Right ventricle myocardium inferior (tissue), 1 donor: Measurements from ENCODE around the gene DNPEP. TPM values are rescaled to one million over a fixed set of nuclear protein-coding genes. Genes with fewer than 3 reads are reported as not detected.

Experiments used
- ATAC-seq: fragments of 200-7000 bp; cut with Tn5 transposase; one replicate; pipeline ENCODE4 v1.9.1; 2020; ENCODE audit warnings: mild to moderate bottlenecking, moderate library complexity
- DNase-seq: peaks from one replicate; pipeline ENCODE4 v3.0.0; 2021; ENCODE audit errors: missing footprints
- intact Hi-C: fragments of 100-400 bp; cut with DNase I; formaldehyde crosslinking; loops from one replicate; pipeline ENCODE4 v1.11.0; 2022
- total RNA-seq: library from RNA; stranded (reverse); fragmentation: NEBNext Ultra II Directional; extraction: Animal tissue kit (Norgen Biotek cat#: 25700); gene quantifications from one replicate; pipeline ENCODE4 v1.2.1, GENCODE V29; 2021
- donor health status: DM: no; HTN: yes; CAD: no; lungs with severe emphysema.

DNPEP gene
- total RNA-seq, 1 donor from 2014 or later = 66.6 TPM

- DNase-seq (no peak), ATAC-seq (no peak)
- intact Hi-C loops = no loop called here
Observed at GRCh38 chr2:219334076-219334475, 53.6 kb downstream of the DNPEP start.

- intact Hi-C loops = no loop called here
- ATAC-seq = no peak
- DNase-seq = no peak
Observed at GRCh38 chr2:219332542-219332941, 55.2 kb downstream of the DNPEP start, which contains the start of gene RESP18. Gene RESP18, minus strand, starts transcription at chr2:219332744.

- intact Hi-C loops = no loop called here
- ATAC-seq = peak; percentile 64
- DNase-seq = no peak
Observed at GRCh38 chr2:219331560-219332213, 56.0 kb downstream of the DNPEP start.

- ATAC-seq = no peak
Observed at GRCh38 chr2:219327719-219328118, 60.0 kb downstream of the DNPEP start.

DNA sequence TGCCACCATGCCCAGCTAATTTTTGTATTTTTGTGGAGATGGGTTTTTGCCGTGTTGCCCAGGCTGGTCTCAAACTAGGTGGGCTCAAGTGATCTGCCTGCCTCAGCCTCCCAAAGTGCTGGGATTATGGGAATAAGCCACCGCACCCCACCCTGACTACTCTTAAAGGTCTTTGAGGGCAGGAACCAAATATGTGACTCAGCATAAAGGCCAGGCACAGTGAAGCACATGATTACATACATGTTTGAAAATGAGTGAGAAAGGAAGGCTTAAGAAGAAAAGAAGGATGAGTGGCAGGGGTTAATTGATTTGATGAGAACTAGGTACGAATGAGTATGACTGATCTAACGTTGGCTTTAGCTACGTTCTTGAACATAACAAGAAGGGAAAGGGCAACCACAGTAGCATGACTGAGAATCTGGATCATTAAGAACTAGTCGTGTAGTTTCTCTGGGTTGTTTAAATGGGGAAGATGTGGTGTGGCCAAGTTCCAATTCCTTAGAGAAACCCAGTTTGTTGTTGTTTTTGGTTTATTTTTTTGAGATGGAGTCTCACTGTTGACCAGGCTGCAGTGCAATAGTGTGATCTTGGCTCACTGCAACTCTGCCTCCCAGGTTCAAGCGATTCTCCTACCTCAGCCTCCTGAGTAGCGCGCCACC is 61.9 kb downstream of the DNPEP start:
- intact Hi-C loops = no loop called here
- ATAC-seq = no peak
- no peak for DNase-seq

More at GRCh38 chr2:219327719-219328118, 60.0 kb downstream of the DNPEP start:
- no peak for DNase-seq
- intact Hi-C loops = no loop called here

- DNase-seq (no peak), ATAC-seq (no peak)
- intact Hi-C loops = no loop called here
Observed at GRCh38 chr2:219325136-219325535, 62.6 kb downstream of the DNPEP start.

GRCh38 chr2:219323434-219323833 is 64.3 kb downstream of the DNPEP start:
- DNase-seq (no peak), ATAC-seq (no peak)
- intact Hi-C loops = no loop called here

Other genes with a start within 250 kb of the DNPEP start
- 9.7 TPM for gene NHEJ1, start 227.1 kb downstream of the DNPEP start, total RNA-seq
- gene SLC23A3, start 217.9 kb downstream of the DNPEP start, total RNA-seq = 0.87 TPM
- 72.7 TPM for gene CNPPD1, start 211.0 kb downstream of the DNPEP start, total RNA-seq
- 37.4 TPM for gene RETREG2, start 209.6 kb downstream of the DNPEP start, total RNA-seq
- gene ZFAND2B, start 181.1 kb downstream of the DNPEP start, total RNA-seq = 24.3 TPM
- gene ABCB6, start 169.0 kb downstream of the DNPEP start, total RNA-seq = 31.4 TPM
- gene ATG9A, start 158.3 kb downstream of the DNPEP start, total RNA-seq = 79.4 TPM
- gene ANKZF1, start 158.1 kb downstream of the DNPEP start, total RNA-seq = 26.6 TPM
- 1.8 TPM for gene GLB1L, start 142.5 kb downstream of the DNPEP start, total RNA-seq
- gene STK16, start 142.4 kb downstream of the DNPEP start, total RNA-seq = 17.1 TPM
- gene TUBA4B, start 134.7 kb downstream of the DNPEP start, total RNA-seq = not detected
- gene TUBA4A, start 134.0 kb downstream of the DNPEP start, total RNA-seq = 128 TPM
- gene DNAJB2, start 108.5 kb downstream of the DNPEP start, total RNA-seq = 80.4 TPM
- gene PTPRN, start 78.5 kb downstream of the DNPEP start, total RNA-seq = not detected
- gene RESP18, start 55.2 kb downstream of the DNPEP start, total RNA-seq = not detected
- gene DES, start 30.5 kb upstream of the DNPEP start, total RNA-seq = 13,356 TPM
- 119 TPM for gene SPEG, start 46.9 kb upstream of the DNPEP start, total RNA-seq
- 22.9 TPM for gene GMPPA, start 111.0 kb upstream of the DNPEP start, total RNA-seq
- not detected for gene ASIC4, start 126.6 kb upstream of the DNPEP start, total RNA-seq
- 92.2 TPM for gene CHPF, start 155.9 kb upstream of the DNPEP start, total RNA-seq
- 2.7 TPM for gene TMEM198, start 156.1 kb upstream of the DNPEP start, total RNA-seq
- gene OBSL1, start 183.6 kb upstream of the DNPEP start, total RNA-seq = 158 TPM
- gene INHA, start 184.4 kb upstream of the DNPEP start, total RNA-seq = 1.9 TPM
- gene STK11IP, start 209.9 kb upstream of the DNPEP start, total RNA-seq = 13.9 TPM
- 445 TPM for gene SLC4A3, start 239.7 kb upstream of the DNPEP start, total RNA-seq